Gastroesophageal sphincter (tissue), 3 donors: ENCODE results near the gene RHBDD1.

Source experiments
- CTCF ChIP-seq, 4 experiments: fragments of 200-600 bp in 2 of 4; fragments of 450-650 bp in 2 of 4; sonication (generic) in 1 of 4; IDR thresholded peaks; one replicate each; pipeline ENCODE4 v1.5.1; 2017 to 2019; ENCODE audit warnings: antibody characterized with exemption in 4 of 4, mild to moderate bottlenecking in 2 of 4, moderate library complexity in 2 of 4
- EP300 ChIP-seq: sonication (generic); formaldehyde crosslinking; IDR thresholded peaks from one replicate; pipeline ENCODE4 v1.6.1; 2017; ENCODE audit warnings: antibody characterized with exemption, mild to moderate bottlenecking

GRCh38 chr2:226882606-226883005, 46.8 kb downstream of the RHBDD1 start:
- TF ChIP-seq CTCF (IDR thresholded peaks at IDR 0.05): no peak
- TF ChIP-seq EP300: no peak
